Stimulated activated CD4-positive, alpha-beta T cell treated with anti-CD3 and anti-CD28 coated beads, TNF-alpha, amount 100 ng/mL, for 1 hour (primary cell): ENCODE measurements around the gene ABCG8.

Experiments
- DNase-seq, 3 donors: peaks; one replicate each; pipeline ENCODE4 v3.0.0-alpha.2; 2020; ENCODE audit warnings: low read depth in 3 of 3, low spot score in 1 of 3

Gene ABCG8

DNA sequence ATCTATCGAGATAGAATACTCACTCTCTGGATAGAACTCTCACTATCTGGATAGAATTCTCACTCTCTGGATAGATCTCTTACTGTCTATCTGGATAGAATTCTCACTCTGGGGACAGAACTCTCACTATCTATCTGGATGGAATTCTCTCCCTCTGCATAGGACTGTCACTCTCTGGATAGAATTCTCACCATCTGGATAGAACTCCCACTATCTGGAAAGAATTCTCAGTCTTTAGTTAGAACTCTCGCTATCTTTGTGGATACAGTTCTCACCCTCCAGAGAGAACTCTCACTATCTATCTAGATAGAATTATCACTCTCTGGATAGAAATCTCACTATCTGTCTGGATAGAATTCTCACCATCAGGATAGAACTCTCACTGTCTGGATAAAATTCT, 16.5 kb downstream of the ABCG8 start:
- DNase-seq = no peak

DNA sequence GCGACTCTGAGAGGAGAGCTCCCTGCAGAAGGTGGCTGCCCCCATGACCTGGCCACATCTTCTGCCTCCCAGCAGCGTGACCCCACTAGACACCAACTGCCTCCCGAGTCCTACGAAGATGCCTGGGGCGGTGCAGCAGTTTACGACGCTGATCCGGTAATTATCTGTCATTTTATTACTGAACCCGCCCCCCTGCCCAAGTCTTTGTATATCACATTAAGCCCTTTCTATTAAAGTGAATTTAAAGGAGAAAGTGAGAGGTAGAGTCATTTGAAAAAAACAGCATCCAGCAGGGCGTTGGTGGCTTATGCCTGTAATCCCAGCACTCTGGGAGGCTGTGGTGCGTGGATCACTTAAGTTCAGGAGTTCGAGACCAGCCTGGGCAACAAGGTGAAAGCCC, 33.4 kb downstream of the ABCG8 start:
- no peak for DNase-seq

DNA sequence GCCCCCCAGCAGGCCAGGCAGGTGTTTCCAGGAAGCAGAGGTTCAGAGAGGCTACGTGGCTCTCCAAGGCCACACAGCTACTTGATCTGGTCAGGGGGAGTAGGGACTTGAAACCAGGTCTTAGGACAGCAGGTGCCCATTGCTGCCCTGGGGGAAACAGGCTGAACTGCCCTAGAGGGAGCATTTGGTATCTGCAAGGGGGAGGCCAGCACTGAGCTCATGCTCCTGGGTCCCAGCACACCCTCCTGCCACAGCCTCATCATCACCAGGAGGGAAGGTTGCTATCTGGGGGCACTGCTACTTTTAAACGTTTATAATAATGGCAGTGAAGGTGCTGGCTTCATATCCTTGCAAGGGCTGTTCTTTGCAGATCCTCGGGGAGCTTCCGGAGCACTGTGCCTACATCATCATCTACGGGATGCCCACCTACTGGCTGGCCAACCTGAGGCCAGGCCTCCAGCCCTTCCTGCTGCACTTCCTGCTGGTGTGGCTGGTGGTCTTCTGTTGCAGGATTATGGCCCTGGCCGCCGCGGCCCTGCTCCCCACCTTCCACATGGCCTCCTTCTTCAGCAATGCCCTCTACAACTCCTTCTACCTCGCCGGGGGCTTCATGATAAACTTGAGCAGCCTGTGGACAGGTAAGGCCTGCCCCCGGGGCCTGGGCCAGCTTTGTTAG, 36.1 kb downstream of the ABCG8 start:
- DNase-seq = no peak

DNA sequence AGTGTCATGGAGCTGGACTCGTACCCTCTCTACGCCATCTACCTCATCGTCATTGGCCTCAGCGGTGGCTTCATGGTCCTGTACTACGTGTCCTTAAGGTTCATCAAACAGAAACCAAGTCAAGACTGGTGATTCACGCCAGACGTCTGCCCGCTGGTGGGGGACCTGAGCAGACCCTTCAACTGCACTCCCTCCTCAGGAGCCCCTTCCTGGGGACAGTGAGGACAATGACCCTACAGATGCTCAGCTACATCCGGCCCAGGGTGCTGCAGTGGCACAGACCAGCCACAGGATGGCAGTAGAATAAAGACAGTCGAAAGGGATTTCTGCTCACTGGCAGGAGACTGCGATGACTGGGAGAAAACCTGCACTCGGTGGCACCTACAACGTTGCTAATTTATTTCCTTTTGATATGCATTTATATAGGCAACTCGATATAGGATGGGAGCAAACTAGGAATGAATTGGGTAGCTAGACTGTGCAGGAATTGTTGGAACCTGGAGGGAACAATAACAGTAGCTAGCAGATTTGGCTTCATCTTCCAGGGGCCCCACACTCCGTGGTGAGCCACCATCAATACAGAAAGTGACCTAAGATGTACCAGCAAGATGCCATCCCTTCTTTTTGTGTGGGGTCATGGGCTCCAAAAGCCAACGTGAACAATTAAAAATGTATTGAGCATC, 39.2 kb downstream of the ABCG8 start:
- peak in 2 of 3 donors; percentile 14 to 52 for DNase-seq

DNA sequence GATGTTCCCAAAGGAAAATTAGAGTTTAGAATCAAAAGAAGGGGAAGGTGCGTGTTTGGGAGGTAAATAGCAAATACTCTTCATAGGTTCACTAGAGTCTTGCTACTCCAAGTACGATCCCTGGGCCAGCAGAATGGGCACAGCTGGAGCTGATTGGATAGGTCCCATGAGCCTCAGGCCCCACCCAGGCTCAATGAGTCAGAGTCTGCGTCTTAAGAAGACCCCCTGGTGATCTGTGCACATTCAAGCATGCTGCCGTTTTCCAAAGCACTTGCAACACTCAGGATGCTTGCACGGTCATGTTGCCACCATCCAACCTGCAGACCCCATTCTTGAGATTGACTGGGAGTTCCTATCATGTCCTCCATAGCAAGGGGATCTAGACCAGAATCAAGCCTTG, 40.5 kb downstream of the ABCG8 start:
- no peak for DNase-seq

DNA sequence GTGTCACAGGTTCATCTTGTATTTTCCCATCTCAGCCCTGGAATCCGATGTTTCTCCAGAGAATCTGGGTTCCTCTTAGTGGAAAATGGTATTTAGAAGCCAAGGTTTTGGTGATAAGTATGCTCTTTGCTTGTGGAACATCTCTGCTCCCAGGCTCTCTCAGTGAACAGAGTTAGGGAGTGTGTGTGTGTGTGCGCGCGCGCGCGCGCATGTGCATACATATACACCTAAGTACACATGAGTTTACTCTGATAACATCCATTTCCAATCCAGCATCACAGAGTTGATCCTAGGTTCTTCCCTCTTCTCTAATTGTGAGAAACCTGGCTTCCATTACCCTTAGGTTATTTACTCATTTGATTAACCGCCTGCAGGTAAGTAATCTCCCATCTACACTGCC, 41.7 kb downstream of the ABCG8 start:
- no peak for DNase-seq

DNA sequence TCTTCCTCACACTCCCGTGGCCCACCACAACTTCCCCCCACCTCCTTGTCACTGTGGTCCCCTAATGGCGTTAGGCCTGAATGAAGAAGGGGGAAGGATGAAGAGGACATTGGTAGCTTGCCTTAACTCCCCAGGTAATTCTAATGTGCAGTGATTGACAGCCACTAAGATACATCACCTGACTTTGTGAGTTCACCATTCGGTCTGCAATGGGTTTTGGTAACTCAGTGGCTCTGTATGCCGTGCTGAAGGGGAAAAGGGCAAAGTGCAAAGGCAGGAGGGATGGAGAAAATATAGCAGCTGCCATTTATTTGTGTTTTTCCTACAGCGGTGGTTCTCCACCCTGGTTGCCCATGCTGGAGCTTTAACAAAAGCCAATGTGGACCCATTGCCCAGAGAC, 42.2 kb downstream of the ABCG8 start:
- DNase-seq = no peak

DNA sequence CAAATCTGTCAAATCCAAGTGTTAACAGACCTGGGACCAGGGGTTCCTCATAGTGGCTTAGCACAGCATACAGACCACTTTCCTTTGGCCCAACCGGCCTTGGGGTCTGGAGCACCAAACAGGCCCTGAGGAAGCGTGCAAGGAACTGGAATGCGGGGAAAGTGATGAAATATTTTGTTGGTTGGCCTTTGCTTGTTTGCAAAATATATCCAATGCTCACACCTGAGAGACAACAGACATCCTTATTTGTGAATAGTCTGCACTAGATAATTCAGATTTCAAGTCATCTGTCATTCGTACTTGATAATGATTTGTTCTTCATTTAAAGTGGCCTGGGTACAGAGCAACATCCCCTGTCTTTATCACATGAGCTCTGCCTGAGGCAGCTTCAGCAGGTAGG, 43.5 kb downstream of the ABCG8 start:
- no peak for DNase-seq

DNA sequence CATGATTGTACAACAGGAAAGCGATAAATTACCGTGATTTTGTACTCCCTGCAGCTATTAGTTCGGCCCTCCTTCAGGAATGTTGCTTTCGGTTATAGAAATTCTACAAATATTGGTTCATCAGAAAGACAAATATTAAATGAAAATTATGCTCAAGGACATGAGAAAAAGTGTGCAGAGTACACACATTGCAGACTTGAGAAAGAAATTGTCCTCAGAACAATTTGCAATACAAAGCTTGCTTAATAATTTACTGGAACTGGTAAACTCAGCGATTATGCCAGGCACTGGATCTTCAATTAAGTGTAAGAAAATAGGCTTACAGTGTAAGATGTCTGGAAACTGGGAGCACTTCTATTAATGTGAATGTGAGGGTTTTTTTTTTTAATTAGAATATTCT, 45.9 kb downstream of the ABCG8 start:
- no peak for DNase-seq

DNA sequence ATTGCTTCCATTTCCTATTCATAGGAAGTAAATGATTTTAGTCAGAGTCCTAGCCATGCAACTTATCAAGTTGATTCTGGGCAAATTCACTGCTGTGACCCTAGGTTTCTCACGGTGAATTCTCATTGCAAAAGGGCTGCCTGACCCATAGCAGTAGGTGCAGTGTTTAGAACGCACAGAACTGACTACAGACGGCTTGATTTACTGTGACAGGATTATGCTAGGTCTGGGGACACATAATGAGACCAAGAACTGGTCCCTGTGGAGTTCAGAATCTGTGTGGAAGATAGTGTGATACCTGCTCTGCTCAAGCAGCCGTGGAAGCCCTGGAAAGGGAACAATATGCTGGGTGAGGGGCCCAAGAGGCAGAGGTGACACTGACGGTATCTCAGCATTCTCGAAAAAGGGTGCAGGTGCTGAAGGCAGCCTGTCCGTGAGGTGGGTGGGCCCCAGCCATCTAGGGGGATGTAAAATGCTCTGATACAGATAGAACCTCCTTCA, 46.4 kb downstream of the ABCG8 start:
- no peak for DNase-seq

DNA sequence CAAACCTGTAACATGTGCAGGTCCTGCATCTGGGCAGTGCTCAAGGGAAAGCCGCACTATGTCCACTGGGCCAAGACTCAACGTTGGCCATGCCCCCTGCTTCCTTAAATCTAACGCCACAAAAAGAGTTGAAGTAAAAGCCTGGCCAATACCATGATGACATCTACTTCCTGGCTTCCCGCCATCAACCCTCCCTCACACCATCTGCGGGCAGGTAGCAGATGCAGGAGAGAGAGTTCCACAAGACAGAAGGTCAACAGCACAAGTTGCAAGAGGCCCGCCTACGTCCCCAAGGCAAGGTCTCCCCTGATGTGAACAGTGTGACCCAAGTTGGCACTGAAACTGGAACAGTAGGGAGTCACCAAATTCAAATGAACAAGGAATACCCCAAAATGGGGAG, 48.4 kb downstream of the ABCG8 start:
- DNase-seq = no peak

DNA sequence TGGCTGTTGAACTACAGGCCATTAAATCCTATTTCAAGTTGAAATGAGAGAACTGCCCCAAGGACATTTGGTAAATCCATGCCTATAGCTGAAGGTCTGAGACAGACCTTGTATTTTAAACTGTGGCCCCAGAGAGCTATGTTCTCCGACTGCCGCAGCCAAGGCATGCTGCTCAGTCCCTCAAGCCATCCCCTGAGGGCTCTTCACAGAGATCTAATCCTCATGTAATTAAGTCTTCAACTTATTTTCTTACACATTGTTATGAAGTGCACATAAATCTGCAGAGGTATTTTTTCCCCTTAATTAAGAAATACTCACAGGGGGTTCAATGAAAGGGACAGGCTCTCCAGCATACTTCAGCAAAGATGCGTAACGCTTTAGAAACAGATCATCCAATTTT, 50.6 kb downstream of the ABCG8 start:
- no peak for DNase-seq

DNA sequence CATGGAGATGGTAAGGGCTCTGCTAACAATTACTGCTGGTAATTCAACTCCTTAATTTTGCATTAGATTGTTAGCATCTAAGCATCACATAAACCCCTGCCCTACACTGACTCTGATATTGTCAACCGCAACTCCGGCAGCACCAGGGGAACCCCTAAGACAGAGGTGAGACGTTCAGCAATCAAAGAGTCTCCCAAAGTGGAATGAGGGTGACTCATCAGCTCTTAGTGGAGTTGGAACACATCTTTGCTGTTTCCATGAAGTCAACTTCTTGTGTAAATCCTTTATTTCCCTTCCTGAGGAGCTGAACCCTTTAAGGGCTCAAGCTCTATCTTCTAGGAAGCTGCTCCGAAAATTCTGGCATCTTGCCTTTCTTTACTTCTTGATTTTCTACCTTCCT, 52.1 kb downstream of the ABCG8 start:
- DNase-seq = no peak

DNA sequence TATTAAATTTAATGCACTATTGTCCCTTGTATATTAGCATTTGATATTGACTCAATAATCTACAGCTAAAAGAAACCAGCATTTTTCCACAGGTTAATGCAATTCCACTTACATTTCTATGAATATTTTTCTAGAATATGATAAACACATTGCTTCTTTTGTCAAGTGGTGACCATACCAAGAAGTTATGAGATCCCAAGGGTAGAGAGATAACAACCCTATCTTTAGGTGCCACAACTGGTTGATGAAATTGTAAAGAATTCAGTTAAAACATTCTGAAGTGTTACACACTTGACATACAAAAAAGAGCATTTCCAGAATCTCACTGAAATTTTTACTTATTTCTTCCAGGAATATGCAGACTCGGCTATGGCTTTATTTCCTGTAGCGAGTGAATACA, 56.0 kb downstream of the ABCG8 start:
- no peak for DNase-seq

DNA sequence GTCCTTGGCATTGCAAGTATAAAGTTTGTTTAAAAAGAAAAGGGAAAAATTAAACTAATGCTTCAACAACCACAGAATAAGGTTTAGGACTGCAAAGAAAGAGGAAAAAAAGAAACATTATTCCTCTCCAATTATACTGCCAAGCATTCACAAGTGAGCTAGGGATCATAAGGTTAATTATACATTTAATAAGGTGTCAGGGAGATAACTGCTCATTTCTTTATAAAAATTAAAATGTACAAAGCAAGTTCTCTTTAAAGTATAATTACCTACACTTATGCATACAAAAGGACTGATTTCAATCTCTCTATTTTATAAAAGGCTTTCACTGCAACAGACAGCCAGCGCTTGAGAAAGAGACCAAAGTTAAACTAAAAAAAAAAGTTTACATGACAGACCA, 58.1 kb downstream of the ABCG8 start:
- DNase-seq = no peak

DNA sequence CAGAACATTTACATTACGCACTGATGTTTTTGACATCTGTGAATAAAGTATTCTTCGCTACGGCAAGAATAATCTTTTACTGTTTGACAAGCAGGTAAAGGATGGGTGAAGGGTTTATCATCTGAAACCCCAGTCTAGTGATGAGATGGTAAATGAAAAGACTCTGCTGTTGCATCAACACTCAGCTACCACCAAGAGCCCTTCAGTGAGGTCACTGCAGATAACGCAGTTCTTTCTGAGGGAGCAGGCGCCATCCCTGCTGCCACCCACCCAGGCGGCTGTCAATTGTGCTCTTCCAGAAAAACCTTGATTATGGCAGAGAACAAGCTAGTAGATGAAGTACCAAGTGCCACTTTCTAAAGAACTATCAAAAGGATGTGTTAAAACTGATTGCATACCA, 58.7 kb downstream of the ABCG8 start:
- no peak for DNase-seq

DNA sequence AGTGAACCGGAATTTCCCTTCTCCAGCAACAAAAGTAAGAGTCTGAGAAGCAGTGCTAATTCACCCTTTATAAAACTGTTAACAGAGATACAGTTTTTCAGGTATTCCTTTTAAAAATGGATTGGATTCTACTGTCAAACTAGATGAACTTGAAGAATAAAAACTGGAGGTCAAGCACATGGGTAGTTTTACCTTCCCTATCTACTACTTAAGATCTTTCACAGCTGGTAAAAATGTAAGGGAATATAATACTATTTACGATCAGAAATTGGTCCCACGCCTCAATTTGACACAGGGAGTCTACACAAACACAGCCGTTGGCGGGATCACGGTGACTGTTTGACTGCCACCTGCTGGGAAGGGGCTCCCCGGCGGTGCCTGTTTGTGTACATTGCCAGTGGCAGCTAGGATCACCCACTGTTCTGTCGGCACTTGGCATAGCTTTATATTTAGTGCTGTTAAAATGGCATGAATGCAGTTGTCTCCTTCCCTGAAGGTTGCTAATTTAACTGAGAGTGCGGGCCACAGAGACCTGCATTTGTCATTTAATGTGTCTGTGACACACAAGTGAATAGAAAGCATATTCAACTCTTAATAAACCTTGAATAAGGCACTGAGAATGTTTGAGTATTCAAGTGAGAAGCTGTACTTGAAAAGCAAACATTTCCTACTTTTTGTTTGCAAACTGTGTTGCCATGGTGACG, 59.5 kb downstream of the ABCG8 start:
- no peak for DNase-seq

DNA sequence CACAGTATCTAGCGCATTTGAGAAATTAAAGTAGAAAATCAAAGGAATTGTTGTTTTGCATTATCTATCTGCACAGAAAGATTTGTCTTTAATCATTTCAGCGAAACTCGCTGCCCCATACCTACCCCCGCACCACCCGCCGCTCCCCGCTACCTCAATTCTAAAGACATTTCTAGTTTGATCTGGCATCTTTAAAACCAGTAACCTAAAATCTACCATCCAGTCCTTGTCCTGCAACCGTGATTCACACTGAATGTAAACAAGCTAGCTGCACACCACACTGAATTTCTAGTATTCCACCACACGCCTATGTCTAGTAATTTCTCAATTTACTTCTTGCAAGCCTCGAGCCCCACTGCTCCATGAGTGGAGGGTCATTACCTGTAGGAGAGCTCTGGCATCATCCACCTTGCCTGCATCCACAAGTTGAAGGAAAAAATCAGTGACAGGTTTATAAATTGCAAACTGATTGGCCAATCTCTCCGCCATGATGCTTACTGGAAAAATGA, 60.1 kb downstream of the ABCG8 start:
- DNase-seq = no peak

DNA sequence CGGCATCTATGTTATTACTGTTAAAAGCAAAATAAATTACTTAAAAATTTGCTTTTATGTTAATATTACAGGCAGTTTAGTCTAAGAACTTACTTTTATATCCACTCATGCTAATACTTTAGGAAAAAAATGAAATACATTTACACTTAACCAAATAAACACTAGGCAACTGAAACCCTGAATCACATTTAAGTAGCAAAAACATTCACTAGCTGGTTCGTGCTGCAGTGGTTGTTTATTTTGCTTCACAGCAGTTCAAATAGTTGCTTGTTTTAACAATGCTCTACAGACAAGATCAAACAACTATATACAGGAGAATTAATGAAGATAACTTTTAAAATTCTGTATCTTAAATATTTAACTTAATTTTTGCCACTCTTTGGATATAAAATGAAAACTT, 60.8 kb downstream of the ABCG8 start:
- DNase-seq = no peak

DNA sequence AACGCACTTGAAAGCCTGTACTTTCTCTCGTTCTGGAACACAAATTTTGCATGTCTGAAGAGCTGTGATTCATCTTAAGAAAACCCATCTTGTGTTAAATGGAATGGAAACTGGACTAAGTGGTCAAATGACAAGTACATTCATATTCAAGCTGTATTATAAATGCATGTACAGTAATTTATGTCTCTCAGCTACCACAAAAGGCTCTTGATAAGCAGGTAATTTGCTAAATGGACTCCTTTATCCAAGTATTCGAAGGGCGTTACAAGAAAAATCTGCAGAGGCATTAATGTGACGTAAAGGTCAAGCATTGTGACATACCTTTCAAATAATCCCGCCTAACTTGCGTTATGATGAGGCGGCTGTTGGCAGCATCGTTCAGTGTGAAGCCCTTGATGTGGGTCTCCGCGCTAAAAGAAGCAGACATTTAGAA, 66.6 kb downstream of the ABCG8 start:
- no peak for DNase-seq

DNA sequence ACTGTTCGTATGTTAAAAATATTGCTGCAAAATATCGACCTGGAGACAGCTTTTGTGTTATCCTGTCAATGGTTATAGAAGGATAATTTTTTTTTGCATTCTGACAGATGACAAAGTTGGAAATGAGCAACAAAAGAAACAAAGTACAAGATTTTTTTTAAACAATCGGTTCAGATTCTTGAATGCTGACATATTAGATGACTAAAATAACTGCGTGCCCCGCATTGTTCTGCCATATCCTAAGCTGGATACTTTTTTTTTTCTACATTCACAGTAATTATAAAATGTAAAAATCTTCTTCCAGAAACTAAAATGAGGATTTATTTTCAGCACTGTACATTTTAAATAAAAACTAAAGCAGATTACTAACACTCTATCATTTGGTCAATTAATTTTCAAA, 67.1 kb downstream of the ABCG8 start:
- DNase-seq = no peak

DNA sequence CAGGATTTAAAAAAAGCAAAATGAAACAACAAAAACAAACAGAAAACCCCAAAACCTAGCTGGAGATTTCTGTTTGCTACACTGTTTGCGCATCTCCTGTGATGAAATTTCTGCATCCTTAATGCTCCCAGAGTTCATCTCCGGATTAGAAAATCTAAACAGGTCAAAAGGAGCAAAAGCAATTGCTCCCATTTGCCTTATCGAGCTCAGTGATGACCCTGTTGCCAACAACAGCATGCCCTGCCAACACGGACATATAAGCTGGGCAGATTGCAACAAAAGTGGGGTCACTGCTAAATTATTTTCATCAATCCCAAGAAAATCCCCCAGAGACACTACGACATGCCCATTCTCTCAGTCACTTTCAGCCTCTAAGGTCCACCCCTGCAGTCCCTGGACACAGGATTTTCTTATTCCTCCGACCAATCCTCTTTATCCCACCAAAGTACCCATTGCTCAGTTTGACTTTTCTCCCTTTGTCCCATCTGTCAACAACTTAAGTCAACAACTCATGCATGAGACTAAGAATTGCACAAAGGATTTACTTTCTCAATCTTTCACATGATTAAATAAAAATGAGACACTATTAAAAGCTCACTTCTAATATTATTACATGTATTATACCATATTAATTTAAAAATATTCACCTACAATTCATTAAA, 67.8 kb downstream of the ABCG8 start:
- no peak for DNase-seq
